ENCODE data around the gene ANKRD34A.

ANKRD34A gene

GRCh38 chr1:145972580-145972979, 8.2 kb upstream of the ANKRD34A start:
- no peak for DNase-seq (ENCODE audit: low spot score)
- no peak for TF ChIP-seq CTCF (IDR thresholded peaks at IDR 0.05; ENCODE audit: borderline replicate concordance, control extremely low read depth, extremely low read depth, insufficient read depth, missing control alignments)
- in situ Hi-C loops (cut with MboI; ENCODE audit: low sequenced_read_pairs, unreplicated experiment) = loop anchor here (5.0 kb wide), 1 partner anchor 45 kb away; no protein-coding TSS in a partner anchor

GRCh38 chr1:145967288-145967687, 2.9 kb upstream of the ANKRD34A start:
- TF ChIP-seq CTCF (IDR thresholded peaks at IDR 0.05; ENCODE audit: borderline replicate concordance, control extremely low read depth, extremely low read depth, insufficient read depth, missing control alignments) = no peak
- no peak for DNase-seq (ENCODE audit: low spot score)
- in situ Hi-C loops (cut with MboI; ENCODE audit: low sequenced_read_pairs, unreplicated experiment) = no loop called here

GRCh38 chr1:145965119-145965744, 857 bp upstream of the ANKRD34A start:
- no peak for TF ChIP-seq CTCF (IDR thresholded peaks at IDR 0.05; ENCODE audit: borderline replicate concordance, control extremely low read depth, extremely low read depth, insufficient read depth, missing control alignments)
- in situ Hi-C loops (cut with MboI; ENCODE audit: low sequenced_read_pairs, unreplicated experiment) = no loop called here
- no peak for DNase-seq (ENCODE audit: low spot score)

GRCh38 chr1:145963265-145964019, 933 bp downstream of the ANKRD34A start:
- DNase-seq (ENCODE audit: low spot score) = no peak
- TF ChIP-seq CTCF (IDR thresholded peaks at IDR 0.05; ENCODE audit: borderline replicate concordance, control extremely low read depth, extremely low read depth, insufficient read depth, missing control alignments) = no peak
- in situ Hi-C loops (cut with MboI; ENCODE audit: low sequenced_read_pairs, unreplicated experiment) = no loop called here

- no peak for TF ChIP-seq CTCF (IDR thresholded peaks at IDR 0.05; ENCODE audit: borderline replicate concordance, control extremely low read depth, extremely low read depth, insufficient read depth, missing control alignments)
- in situ Hi-C loops (cut with MboI; ENCODE audit: low sequenced_read_pairs, unreplicated experiment) = no loop called here
- DNase-seq (ENCODE audit: low spot score) = peak; percentile 58
Measured at GRCh38 chr1:145962157-145963102, 1.9 kb downstream of the ANKRD34A start.

GRCh38 chr1:145961425-145962156, 2.8 kb downstream of the ANKRD34A start:
- TF ChIP-seq CTCF (IDR thresholded peaks at IDR 0.05; ENCODE audit: borderline replicate concordance, control extremely low read depth, extremely low read depth, insufficient read depth, missing control alignments) = no peak
- peak; percentile 58 for DNase-seq (ENCODE audit: low spot score)
- in situ Hi-C loops (cut with MboI; ENCODE audit: low sequenced_read_pairs, unreplicated experiment) = no loop called here
